AG09309 (cell line): Measurements from ENCODE around the gene DNAI1.
A peak's percentile ranks its signal among the peaks of the same experiment; 100 is the strongest.

Experiments
- DNase-seq: peaks from one replicate; pipeline ENCODE4 v3.0.0-alpha.2; 2010; ENCODE audit warnings: low read depth
- H3K4me3 ChIP-seq: 2 replicates; pipeline ENCODE4 v1.5.1; 2011; ENCODE audit warnings: mild to moderate bottlenecking, low read depth, low read length, moderate library complexity; ENCODE audit not compliant: control insufficient read depth
- TF ChIP-seq, protein P1 (sequence below): IDR thresholded peaks from 2 replicates; pipeline ENCODE4 v1.5.1; 2011; ENCODE audit warnings: mild to moderate bottlenecking, low read depth, low read length, inconsistent platforms; ENCODE audit not compliant: insufficient read depth, control insufficient read depth; ENCODE audit errors: missing control alignments

DNAI1 gene

DNA sequence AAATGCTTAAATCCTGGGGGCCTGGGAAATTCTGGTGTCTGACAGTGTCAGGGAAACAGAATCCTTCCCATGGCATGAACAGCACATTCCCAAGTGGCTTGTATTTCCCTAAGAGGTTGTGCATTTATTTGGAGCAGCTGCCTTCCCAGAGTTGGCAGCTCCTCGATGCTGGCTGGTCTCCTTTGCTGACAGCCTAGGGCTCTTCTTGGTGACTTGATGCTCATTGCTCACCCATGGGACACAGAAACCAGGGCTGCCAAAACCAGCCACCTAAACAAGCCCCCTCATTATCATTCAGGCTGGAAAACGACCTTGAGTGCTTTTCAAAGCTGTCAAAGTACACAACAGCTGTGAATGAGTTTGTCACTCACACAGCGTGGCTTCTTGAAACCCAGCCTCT, 39.9 kb downstream of the DNAI1 start:
- no peak overlapping the region for H3K4me3 ChIP-seq
- TF ChIP-seq, protein P1, sequence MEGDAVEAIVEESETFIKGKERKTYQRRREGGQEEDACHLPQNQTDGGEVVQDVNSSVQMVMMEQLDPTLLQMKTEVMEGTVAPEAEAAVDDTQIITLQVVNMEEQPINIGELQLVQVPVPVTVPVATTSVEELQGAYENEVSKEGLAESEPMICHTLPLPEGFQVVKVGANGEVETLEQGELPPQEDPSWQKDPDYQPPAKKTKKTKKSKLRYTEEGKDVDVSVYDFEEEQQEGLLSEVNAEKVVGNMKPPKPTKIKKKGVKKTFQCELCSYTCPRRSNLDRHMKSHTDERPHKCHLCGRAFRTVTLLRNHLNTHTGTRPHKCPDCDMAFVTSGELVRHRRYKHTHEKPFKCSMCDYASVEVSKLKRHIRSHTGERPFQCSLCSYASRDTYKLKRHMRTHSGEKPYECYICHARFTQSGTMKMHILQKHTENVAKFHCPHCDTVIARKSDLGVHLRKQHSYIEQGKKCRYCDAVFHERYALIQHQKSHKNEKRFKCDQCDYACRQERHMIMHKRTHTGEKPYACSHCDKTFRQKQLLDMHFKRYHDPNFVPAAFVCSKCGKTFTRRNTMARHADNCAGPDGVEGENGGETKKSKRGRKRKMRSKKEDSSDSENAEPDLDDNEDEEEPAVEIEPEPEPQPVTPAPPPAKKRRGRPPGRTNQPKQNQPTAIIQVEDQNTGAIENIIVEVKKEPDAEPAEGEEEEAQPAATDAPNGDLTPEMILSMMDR = no peak
- DNase-seq = no peak

DNA sequence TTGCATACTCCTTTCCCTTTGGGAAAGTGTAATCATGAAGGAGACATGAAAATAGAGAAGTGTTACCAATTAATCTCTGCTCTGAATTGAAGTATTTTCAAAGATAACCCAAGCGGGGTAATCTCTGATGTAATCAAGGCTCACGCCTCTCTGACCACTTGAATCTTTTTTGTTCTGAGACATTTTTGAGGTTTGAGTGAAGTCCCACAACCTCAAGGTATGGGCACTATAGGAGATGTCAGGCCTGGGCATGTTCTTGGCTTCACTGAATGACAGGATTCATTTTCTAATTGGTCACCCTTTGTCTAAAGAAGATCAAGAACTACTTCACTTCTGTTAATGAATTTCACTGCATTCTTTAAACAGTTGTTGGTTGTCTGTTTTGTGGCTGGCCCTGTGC, 40.5 kb downstream of the DNAI1 start:
- H3K4me3 ChIP-seq = no peak overlapping the region
- no peak for DNase-seq
- TF ChIP-seq, protein P1 = no peak

DNA sequence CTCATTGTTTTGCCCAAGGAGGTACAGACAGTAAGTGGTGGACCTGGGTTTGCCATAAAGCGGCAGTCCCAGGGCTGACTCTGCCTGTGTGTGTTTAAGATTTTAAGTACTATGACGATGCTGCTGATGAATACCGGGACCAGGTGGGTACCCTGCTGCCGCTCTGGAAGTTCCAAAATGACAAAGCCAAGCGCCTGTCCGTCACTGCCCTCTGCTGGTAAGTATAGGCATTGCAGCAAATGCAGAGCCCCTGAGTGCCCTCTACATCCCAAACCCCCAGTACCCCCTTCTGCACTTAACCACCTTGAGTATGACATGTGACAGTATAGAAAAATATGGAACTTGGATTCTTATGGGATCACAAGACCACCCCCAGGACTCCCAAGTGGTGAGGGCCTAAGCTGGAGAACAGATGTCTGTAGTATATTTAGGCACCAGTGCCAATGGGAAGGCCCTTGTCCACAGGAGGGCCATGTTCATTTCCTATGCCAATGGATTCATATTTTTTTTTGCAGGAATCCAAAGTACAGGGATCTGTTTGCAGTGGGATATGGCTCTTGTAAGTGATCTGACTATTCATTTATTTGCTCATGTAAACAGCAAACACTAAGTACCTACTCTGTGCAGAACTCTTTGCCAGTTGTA, 42.1 kb downstream of the DNAI1 start:
- TF ChIP-seq, protein P1 = peak; percentile 99

DNA sequence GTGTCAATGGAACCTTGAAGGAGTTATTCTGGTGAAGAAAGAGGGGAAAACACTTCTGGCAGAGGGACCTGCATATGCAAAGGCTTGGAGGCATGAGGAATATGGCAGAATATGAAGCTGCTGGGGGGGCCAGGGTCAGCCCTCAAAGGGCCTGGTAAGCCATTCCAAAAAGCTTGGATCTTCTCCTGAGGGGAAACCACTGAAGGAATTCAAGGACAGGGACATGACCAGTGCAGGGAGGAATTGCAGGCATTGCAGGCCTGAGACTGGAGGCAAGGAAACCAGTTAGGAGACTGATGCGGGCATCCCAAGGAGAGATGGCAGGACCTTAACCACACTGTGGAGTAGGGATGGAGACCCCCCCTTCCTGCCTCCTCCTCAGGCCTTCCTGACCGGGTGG, 42.8 kb downstream of the DNAI1 start:
- TF ChIP-seq, protein P1 = no peak
- no peak overlapping the region for H3K4me3 ChIP-seq
- no peak for DNase-seq

More for the DNA sequence above, 42.1 kb downstream of the DNAI1 start:
- no peak for DNase-seq
- no peak overlapping the region for H3K4me3 ChIP-seq

DNA sequence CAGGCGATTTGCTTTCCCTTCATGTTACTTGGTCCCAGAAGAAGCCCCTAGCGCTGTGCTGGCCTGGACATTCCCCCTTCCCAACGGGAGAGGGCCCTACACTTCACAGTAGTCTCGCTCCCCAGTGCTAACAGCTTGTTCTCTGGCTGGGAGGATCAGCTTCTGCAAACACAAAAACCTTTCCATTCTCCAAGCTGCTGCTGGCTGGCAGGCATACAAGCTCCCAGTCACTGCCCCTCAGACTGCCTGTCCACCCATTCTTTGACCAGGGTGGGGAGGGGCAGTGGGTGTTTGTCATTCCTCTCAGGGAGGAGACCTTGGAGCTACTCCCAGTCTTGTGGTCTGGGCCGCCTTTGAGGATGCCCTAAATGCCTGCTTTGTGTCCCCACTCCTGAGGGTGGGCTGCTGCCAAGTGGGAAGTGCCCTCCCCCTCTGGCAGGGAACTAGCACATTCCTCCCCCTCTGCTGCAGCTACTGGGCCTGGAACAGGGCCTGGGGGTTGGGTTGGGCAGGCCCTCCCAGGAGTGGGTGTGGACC, 43.4 kb downstream of the DNAI1 start:
- TF ChIP-seq, protein P1 = peak; percentile 39
- DNase-seq = peak; percentile 29
- no peak overlapping the region for H3K4me3 ChIP-seq

DNA sequence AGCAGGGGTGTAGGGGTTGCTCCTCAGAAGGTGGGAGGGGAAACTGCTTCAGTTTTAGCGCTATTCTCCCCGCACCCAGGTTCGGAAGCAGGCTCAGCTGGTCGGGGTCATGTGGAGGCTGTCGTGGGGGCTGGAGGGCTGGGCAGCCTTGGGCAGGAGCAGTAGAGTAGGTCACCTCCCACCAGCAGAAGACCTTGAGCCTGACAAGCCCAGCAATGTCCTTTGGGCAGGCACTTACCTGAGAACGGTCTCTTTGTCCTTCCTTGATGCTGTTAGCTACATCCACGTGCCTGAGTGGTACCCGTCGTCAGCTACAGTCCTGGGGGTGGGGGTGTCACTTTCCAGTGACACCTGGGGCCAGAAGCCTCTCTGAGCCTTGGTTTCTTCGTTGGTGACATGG, 43.9 kb downstream of the DNAI1 start:
- TF ChIP-seq, protein P1 = no peak
- no peak for DNase-seq
- H3K4me3 ChIP-seq = no peak overlapping the region

DNA sequence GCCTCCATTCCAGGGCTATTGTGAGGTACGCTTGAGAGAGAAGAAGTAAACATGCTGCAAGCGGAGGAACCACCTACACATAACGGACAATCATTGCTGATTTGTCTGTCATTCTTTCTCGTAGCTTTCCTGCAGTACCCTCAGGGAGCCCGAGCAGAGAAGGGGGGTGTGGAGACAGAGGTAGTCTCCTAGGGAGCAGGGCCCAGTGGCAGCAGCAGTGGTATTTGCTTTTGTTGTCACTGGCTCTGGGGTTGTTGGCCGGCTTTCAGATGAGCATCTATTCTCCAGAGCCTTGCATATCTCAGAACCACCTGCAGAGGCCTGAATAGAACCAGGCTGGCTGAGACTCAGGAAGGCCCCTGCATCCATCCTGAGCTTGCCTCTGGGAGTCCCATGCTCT, 44.3 kb downstream of the DNAI1 start:
- TF ChIP-seq, protein P1 = no peak
- H3K4me3 ChIP-seq = no peak overlapping the region
- no peak for DNase-seq
